Natural killer cell treated with Interleukin-12 subunit alpha and Interleukin-12 subunit beta and Interleukin-15 and Interleukin-18, amount 100 ng/mL, for 72 hours (primary cell): Measurements from ENCODE around the gene LMBR1. TPM values are rescaled to one million over a fixed set of nuclear protein-coding genes. Genes with fewer than 3 reads are reported as not detected.

Experiments used
- total RNA-seq, 2 donors: library from RNA; stranded (reverse); gene quantifications; one replicate each; pipeline ENCODE4 v1.2.3, GENCODE V29; 2022

LMBR1 gene
- total RNA-seq, 2 donors from 2014 or later = 41.7 to 62.4 TPM

Other genes with a start within 250 kb of the LMBR1 start
- gene NOM1, start 56.5 kb upstream of the LMBR1 start, total RNA-seq = 10 to 100 TPM; 28.9 to 68.1 TPM
- gene MNX1, start 117.5 kb upstream of the LMBR1 start, total RNA-seq = not detected
- gene UBE3C, start 245.7 kb upstream of the LMBR1 start, total RNA-seq = 100 to 1,000 TPM in 1 of 2 donors, 10 to 100 TPM in 1; 69.6 to 117 TPM